Heart left ventricle (tissue), 13 donors: Measurements from ENCODE around the gene DAB2.

Experiments
- POLR2A ChIP-seq, 2 donors: fragments of 450-650 bp; IDR thresholded peaks; one replicate each; pipeline ENCODE4 v1.6.1; 2017; ENCODE audit warnings: antibody characterized with exemption in 2 of 2, mild to moderate bottlenecking in 2 of 2, moderate library complexity in 2 of 2
- TF ChIP-seq, protein P1 (sequence below), 12 donors: fragments of 200-600 bp; sonication (generic) in 4 of 12; IDR thresholded peaks; one replicate each; pipeline versions ENCODE4 v1.5.0 to v1.8.0; 2018 to 2022; ENCODE audit warnings: antibody characterized with exemption in 12 of 12, mild to moderate bottlenecking in 5 of 12
- donor health status: ischemic (EF 13 %, LVEDD 7.1; RV severe dilation, severe dysfunction).
- donor health status: DM: no; HTN: yes; CAD: no.
- donor health status: DM: no; HTN: no; CAD: no.
- donor health status: ischemic (EF 25% LVEDD 6.9; RV normal size, moderate dysfunction).
- donor health status: ischemic (EF 25% LVEDD 5.7; RV mildly dilated, moderate dysfunction).
- donor health status: ischemic (EF 35%, LVEDD 5.7; RV mildly dilated, moderate dysfunction).
- donor health status: nonischemic (EF 11% LVEDD 7.7; RV severe dilation, severe dysfunction).
- donor health status: DM: yes; HTN: yes; CAD: no.
- donor health status: PGD.
- donor health status: ischemic (EF 29% LVEDD 5.4; RV normal size, mild dysfunction).
- donor health status: nonischemic (EF 23%, LVEDD 6.1; RV moderate dilation, normal function).

DNA sequence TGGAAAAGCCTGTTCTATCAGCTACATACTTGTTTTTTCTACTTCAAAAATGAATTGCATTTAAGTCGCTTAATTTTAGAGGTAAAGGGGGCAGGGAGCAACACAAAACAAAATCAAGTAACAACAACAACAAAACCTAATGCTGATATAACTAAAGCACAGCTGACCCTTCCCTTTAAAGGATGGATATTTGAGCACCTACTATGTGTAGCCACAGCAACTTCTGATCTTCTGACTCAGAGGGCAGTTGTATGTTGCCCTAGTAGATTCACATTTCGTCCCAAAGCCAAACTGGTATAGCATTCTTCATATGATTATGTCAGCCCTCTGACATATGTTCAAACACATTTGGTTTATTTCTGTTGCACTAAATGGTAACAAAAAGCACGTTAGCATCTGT is 6.8 kb downstream of the DAB2 start:
- TF ChIP-seq, protein P1, sequence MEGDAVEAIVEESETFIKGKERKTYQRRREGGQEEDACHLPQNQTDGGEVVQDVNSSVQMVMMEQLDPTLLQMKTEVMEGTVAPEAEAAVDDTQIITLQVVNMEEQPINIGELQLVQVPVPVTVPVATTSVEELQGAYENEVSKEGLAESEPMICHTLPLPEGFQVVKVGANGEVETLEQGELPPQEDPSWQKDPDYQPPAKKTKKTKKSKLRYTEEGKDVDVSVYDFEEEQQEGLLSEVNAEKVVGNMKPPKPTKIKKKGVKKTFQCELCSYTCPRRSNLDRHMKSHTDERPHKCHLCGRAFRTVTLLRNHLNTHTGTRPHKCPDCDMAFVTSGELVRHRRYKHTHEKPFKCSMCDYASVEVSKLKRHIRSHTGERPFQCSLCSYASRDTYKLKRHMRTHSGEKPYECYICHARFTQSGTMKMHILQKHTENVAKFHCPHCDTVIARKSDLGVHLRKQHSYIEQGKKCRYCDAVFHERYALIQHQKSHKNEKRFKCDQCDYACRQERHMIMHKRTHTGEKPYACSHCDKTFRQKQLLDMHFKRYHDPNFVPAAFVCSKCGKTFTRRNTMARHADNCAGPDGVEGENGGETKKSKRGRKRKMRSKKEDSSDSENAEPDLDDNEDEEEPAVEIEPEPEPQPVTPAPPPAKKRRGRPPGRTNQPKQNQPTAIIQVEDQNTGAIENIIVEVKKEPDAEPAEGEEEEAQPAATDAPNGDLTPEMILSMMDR (IDR thresholded peaks at IDR 0.05): no peak
- no peak for TF ChIP-seq POLR2A (IDR thresholded peaks at IDR 0.05)
